Esophagus squamous epithelium (tissue), 4 donors: Measurements from ENCODE around the gene RAB20.

Experiments used
- POLR2A ChIP-seq, 4 donors: fragments of 450-650 bp; IDR thresholded peaks; one replicate each; pipeline ENCODE4 v1.6.1; 2017; ENCODE audit warnings: antibody characterized with exemption in 4 of 4, mild to moderate bottlenecking in 4 of 4, moderate library complexity in 3 of 4
- TF ChIP-seq, protein P1 (sequence below), 6 experiments: fragments of 450-650 bp in 4 of 6; fragments of 200-600 bp in 2 of 6; sonication (generic) in 2 of 6; IDR thresholded peaks; one replicate each; pipeline ENCODE4 v1.5.1; 2016 to 2019; ENCODE audit warnings: antibody characterized with exemption in 6 of 6, mild to moderate bottlenecking in 4 of 6, moderate library complexity in 4 of 6

DNA sequence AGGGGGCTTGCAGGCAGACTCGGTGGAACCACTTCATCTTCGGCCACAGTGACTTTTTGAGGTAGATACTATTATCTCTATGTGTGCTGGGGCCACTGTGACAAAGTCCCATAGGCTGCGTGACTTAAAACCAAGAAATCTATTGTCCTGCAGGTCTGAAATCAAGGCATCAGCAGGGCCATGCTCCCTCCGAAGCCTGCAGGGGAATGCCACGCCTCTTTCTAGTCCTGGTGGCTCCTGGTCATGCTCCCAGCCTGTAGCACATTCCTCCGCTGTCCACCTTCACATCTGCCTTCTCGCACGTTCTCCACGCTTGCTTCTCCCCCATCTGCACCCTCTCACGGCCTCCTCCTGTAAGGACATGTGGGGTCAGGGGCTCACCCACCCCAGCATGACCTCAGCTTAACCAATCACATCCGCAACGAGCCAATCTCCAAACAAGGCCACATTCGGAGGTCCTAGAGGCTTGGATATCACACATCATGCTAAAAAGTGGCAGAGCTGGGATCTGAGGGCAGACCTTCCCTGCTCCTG is 21.0 kb upstream of the RAB20 start:
- TF ChIP-seq, protein P1, sequence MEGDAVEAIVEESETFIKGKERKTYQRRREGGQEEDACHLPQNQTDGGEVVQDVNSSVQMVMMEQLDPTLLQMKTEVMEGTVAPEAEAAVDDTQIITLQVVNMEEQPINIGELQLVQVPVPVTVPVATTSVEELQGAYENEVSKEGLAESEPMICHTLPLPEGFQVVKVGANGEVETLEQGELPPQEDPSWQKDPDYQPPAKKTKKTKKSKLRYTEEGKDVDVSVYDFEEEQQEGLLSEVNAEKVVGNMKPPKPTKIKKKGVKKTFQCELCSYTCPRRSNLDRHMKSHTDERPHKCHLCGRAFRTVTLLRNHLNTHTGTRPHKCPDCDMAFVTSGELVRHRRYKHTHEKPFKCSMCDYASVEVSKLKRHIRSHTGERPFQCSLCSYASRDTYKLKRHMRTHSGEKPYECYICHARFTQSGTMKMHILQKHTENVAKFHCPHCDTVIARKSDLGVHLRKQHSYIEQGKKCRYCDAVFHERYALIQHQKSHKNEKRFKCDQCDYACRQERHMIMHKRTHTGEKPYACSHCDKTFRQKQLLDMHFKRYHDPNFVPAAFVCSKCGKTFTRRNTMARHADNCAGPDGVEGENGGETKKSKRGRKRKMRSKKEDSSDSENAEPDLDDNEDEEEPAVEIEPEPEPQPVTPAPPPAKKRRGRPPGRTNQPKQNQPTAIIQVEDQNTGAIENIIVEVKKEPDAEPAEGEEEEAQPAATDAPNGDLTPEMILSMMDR (IDR thresholded peaks at IDR 0.05) = no peak
- TF ChIP-seq POLR2A (IDR thresholded peaks at IDR 0.05) = no peak
